B cell (primary cell): Measurements from ENCODE around the gene SRC. TPM values are rescaled to one million over a fixed set of nuclear protein-coding genes. Genes with fewer than 3 reads are reported as not detected.

Experiments used
- ATAC-seq: fragments of 200-7000 bp; cut with Tn5 transposase; one replicate; pipeline ENCODE4 v1.10.0; 2021; ENCODE audit warnings: low read depth, mild to moderate bottlenecking, moderate number of reproducible peaks, moderate library complexity
- CTCF ChIA-PET: fragments of 350-600 bp; sonication (Branson Sonifier 250); formaldehyde crosslinking; loops from one replicate; lab custom pipeline; 2021; ENCODE audit warnings: antibody characterized with exemption, inconsistent platforms; lab: Charles Lee
- POLR2A ChIA-PET: fragments of 350-600 bp; sonication (Branson Sonifier 250); formaldehyde crosslinking; loops from one replicate; lab custom pipeline; 2021; ENCODE audit warnings: antibody characterized with exemption; lab: Charles Lee
- DNase-seq: peaks from one replicate; pipeline ENCODE4 v3.0.0; 2013
- H2AFZ ChIP-seq: 2 replicates; pipeline ENCODE4 v1.6.1; 2012; ENCODE audit warnings: mild to moderate bottlenecking, low read depth, low read length; ENCODE audit not compliant: insufficient read depth, poor library complexity, severe bottlenecking
- H3K27ac ChIP-seq, 2 donors: 1 replicate in 1 of 2; 2 replicates in 1 of 2; pipeline ENCODE4 v1.5.1; 2012 to 2013; ENCODE audit warnings: low read length in 2 of 2, mild to moderate bottlenecking in 2 of 2, moderate library complexity in 1 of 2
- H3K27me3 ChIP-seq, 4 experiments: fragments of 200-600 bp in 1 of 4; sonication (generic) in 1 of 4; replicated peaks in 1 of 4; 1 replicate in 2 of 4; 2 replicates in 2 of 4; pipeline versions ENCODE4 v1.6.1 to v1.7.0; 2013 to 2016; ENCODE audit warnings: low read length in 3 of 4, mild to moderate bottlenecking in 2 of 4, mixed read lengths in 1 of 4, moderate library complexity in 1 of 4; ENCODE audit not compliant: insufficient read depth in 4 of 4, control insufficient read depth in 3 of 4; ENCODE audit errors: control extremely low read depth in 1 of 4
- H3K36me3 ChIP-seq, 2 experiments: replicated peaks in 1 of 2; 1 replicate in 1 of 2; 2 replicates in 1 of 2; pipeline versions ENCODE4 v1.6.1 to v1.7.1; 2013; ENCODE audit warnings: low read length in 1 of 2; ENCODE audit not compliant: insufficient read depth in 2 of 2, control insufficient read depth in 1 of 2; ENCODE audit errors: control extremely low read depth in 1 of 2, extremely low read depth in 1 of 2
- H3K4me1 ChIP-seq, 2 donors: fragments of 200-600 bp in 1 of 2; sonication (generic) in 1 of 2; 1 replicate in 1 of 2; 2 replicates in 1 of 2; pipeline versions ENCODE4 v1.5.1 to v1.6.1; 2013 to 2017; ENCODE audit warnings: low read length in 2 of 2; ENCODE audit not compliant: control insufficient read depth in 2 of 2, insufficient read depth in 2 of 2
- H3K4me2 ChIP-seq: replicated peaks from 2 replicates; pipeline ENCODE3; 2012; ENCODE audit warnings: mild to moderate bottlenecking, low read depth, low read length; ENCODE audit not compliant: poor library complexity, severe bottlenecking
- H3K4me3 ChIP-seq, 5 experiments: fragments of 200-600 bp in 1 of 5; sonication (generic) in 1 of 5; 1 replicate in 3 of 5; 2 replicates in 2 of 5; pipeline versions ENCODE4 v1.5.1 to v1.7.0; 2011 to 2016; ENCODE audit warnings: low read length in 4 of 5, mild to moderate bottlenecking in 4 of 5, low read depth in 2 of 5, control low read depth in 1 of 5, moderate library complexity in 1 of 5; ENCODE audit not compliant: insufficient read depth in 1 of 5; ENCODE audit errors: control extremely low read depth in 1 of 5, extremely low read depth in 1 of 5
- H3K79me2 ChIP-seq: fragments of 200-600 bp; sonication (generic); one replicate; pipeline ENCODE4 v1.6.0; 2016; ENCODE audit warnings: low read length; ENCODE audit not compliant: control insufficient read depth, insufficient read depth
- H3K9ac ChIP-seq: fragments of 200-600 bp; sonication (generic); 2 replicates; pipeline ENCODE4 v1.6.1; 2017; ENCODE audit warnings: mild to moderate bottlenecking, low read length, moderate library complexity
- H3K9me3 ChIP-seq, 3 donors: one replicate each; pipeline versions ENCODE4 v1.6.1 to v1.7.1; 2013; ENCODE audit warnings: low read length in 2 of 3; ENCODE audit not compliant: control insufficient read depth in 2 of 3, insufficient read depth in 1 of 3; ENCODE audit errors: control extremely low read depth in 1 of 3
- H4K20me1 ChIP-seq: 2 replicates; pipeline ENCODE4 v1.6.0; 2012; ENCODE audit warnings: mild to moderate bottlenecking, low read length; ENCODE audit not compliant: insufficient read depth, control insufficient read depth, poor library complexity, severe bottlenecking
- H3K27ac Mint-ChIP-seq: one replicate; pipeline ENCODE4 v1.8.0; 2021; ENCODE audit warnings: mixed read lengths
- H3K27me3 Mint-ChIP-seq: one replicate; pipeline ENCODE4 v1.8.0; 2021; ENCODE audit warnings: mixed read lengths
- H3K4me1 Mint-ChIP-seq: one replicate; pipeline ENCODE4 v1.8.0; 2021; ENCODE audit warnings: mixed read lengths
- H3K4me3 Mint-ChIP-seq: one replicate; pipeline ENCODE4 v1.8.0; 2021; ENCODE audit warnings: mixed read lengths
- H3K9me3 Mint-ChIP-seq: one replicate; pipeline ENCODE4 v1.8.0; 2022; ENCODE audit warnings: mixed read lengths; ENCODE audit not compliant: insufficient read depth
- CTCF ChIP-seq: fragments of 200-600 bp; IDR thresholded peaks from one replicate; pipeline ENCODE4 v1.8.0; 2022; ENCODE audit warnings: antibody characterized with exemption, mild to moderate bottlenecking
- EZH2 ChIP-seq: IDR thresholded peaks from 2 replicates; pipeline ENCODE4 v1.6.1; 2012; ENCODE audit warnings: borderline replicate concordance, low read depth, mild to moderate bottlenecking, moderate library complexity, low read length; ENCODE audit not compliant: insufficient read depth, poor library complexity, severe bottlenecking
- WGBS: methylation state at CpG from one replicate; pipeline ENCODE4 v1.1.5; 2013; ENCODE audit warnings: missing lambda C conversion rate; ENCODE audit not compliant: insufficient coverage; 5-methylcytosine and 5-hydroxymethylcytosine counted together
- intact Hi-C: fragments of 100-400 bp; cut with micrococcal nuclease; formaldehyde crosslinking; loops from one replicate; pipeline ENCODE4 v1.10.0; 2022
- polyA plus RNA-seq: library from polyadenylated mRNA; depleted of rRNA; stranded (reverse); fragments of >200 nt; gene quantifications from 2 replicates; pipeline ENCODE4 v1.2.3, GENCODE V29; 2012
- total RNA-seq, 2 donors: library from RNA; stranded (reverse); fragments of 120-200 nt in 1 of 2; gene quantifications; 1 replicate in 1 of 2; 2 replicates in 1 of 2; pipeline versions ENCODE4 v1.2.3 to v1.2.4, GENCODE V29; 2013 to 2022

Gene SRC
- total and polyA plus RNA-seq, 2 donors (not counting 1 experiment from before 2014, with no cell fraction given): 6.5 to 16.8 TPM

DNA sequence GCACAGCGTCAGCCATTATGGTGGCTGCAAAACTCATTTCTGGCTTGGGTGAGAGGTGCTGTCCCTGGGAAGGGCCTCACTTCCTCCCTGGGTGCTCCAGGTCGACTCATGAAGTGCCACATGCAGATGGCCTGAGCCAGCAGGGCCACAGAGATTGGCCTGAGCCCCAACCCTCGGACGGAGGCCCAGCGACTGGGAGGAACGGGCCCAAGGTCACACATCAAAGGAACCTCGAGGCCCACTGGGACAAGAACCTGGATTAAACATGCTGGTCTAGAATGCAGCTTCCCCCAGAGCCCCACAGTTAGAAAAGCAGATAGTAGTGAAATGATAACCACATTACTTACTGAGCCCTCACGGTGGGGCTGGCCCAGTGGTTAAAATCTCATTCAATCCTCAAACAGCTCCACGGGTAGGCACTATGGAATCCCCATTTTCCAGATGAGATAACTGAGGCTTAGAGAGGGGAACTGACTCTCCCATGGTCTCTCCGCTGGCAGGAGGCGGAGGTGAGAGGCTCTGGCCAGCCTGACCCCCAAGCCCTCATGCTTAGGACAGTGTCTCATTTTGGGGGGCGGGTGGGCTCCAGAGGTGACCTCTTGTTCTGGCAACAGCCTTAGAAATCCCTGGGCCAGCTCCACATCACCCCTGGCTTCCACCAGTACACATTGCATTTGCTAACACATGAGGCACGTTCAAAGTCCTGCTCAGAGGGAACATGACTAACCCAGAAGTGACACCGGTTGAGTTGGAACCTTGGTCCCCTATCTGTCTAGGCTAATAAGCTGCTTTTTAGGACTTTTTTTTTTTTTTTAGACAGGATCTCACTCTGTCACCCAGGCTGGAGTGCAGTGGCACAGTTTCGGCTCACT lies 53.0 kb downstream of the SRC start:
- POLR2A ChIA-PET: interaction anchor here (0.7 kb wide), 1 partner anchor 128 kb away, joined by 3 read pairs; the partner anchor contains the start of gene BLCAP
- H3K4me3 ChIP-seq: no peak overlapping the region

More for the DNA sequence above, 53.0 kb downstream of the SRC start:
- Histone ChIP-seq H3K36me3 (peaks cover 0 to 2% of the 10 kb centered on the region in 2 experiments), H3K27me3 (no peaks in the 10 kb centered on the region), H4K20me1 (no peaks in the 10 kb centered on the region), H3K9ac (no peak overlapping the region), H3K4me2 (no peak overlapping the region), H3K27ac (no peak overlapping the region), H3K79me2 (no peaks in the 10 kb centered on the region), H3K4me1 (no peaks in the 10 kb centered on the region), H2AFZ (no peak overlapping the region), H3K9me3 (no peaks in the 10 kb centered on the region)
- intact Hi-C loops: no loop called here
- TF ChIP-seq EZH2 (no peak), CTCF (no peak)
- no peak overlapping the region for H3K4me3 Mint-ChIP-seq
- H3K9me3 Mint-ChIP-seq: no peaks in the 10 kb centered on the region
- no peak for DNase-seq
- no peak overlapping the region for H3K27ac Mint-ChIP-seq
- H3K27me3 Mint-ChIP-seq: no peaks in the 10 kb centered on the region
- WGBS: 81% methylated on average over 14 of the region's 15 CpGs
- H3K4me1 Mint-ChIP-seq: no peaks in the 10 kb centered on the region
- ATAC-seq: no peak
- CTCF ChIA-PET: interaction anchor here (0.7 to 1.5 kb wide), 2 partner anchors 201 to 613 kb away, joined by 4 to 5 read pairs; no protein-coding TSS in a partner anchor
